ENCODE data around the gene CREB5. TPM values are rescaled to one million over a fixed set of nuclear protein-coding genes. Genes with fewer than 3 reads are reported as not detected.

CREB5 gene
- total and polyA plus RNA-seq, 2 experiments from 2014 or later: 2.4 to 4.4 TPM

GRCh38 chr7:28738412-28738811 is 326.1 kb downstream of the CREB5 start:
- Histone ChIP-seq H3K4me1 (ENCODE audit: insufficient read depth) (peaks cover 11% of the 10 kb centered on the region), H3K9me2 (ENCODE audit: insufficient read depth) (no peaks in the 10 kb centered on the region), H3K4me3 (no peak overlapping the region), H3K27me3 (ENCODE audit: insufficient read depth) (no peaks in the 10 kb centered on the region), H4K20me1 (replicated peaks; ENCODE audit: insufficient read depth) (no peaks in the 10 kb centered on the region), H3K79me2 (replicated peaks; ENCODE audit: insufficient read depth) (no peaks in the 10 kb centered on the region), H3K4me2 (no peak overlapping the region), H3K27ac (ENCODE audit: low read depth) (no peak overlapping the region), H3K36me3 (ENCODE audit: insufficient read depth) (no peaks in the 10 kb centered on the region), H3F3A (replicated peaks; ENCODE audit: low read depth) (no peaks in the 10 kb centered on the region), H2AFZ (no peak overlapping the region)
- DNase-seq (ENCODE audit: low spot score): no peak
- Mint-ChIP-seq H3K4me1 (peaks cover 19% of the 10 kb centered on the region), H3K27ac (no peak overlapping the region), H3K36me3 (ENCODE audit: low read depth) (no peaks in the 10 kb centered on the region), H3K9me3 (no peaks in the 10 kb centered on the region), H3K4me3 (no peak overlapping the region), H3K27me3 (ENCODE audit: insufficient read depth, low read depth, poor library complexity) (peaks cover 1% of the 10 kb centered on the region)
- ATAC-seq: no peak
- TF ChIP-seq ETS1 (IDR thresholded peaks at IDR 0.05) (no peak), JUNB (IDR thresholded peaks at IDR 0.05; ENCODE audit: unreplicated experiment) (no peak), ZNF331 (CRISPR knock-in tag; IDR thresholded peaks at IDR 0.05; ENCODE audit: low read depth) (no peak), CREB1 (CRISPR knock-in tag; IDR thresholded peaks at IDR 0.05; ENCODE audit: low read depth) (no peak), ZNF462 (CRISPR knock-in tag; IDR thresholded peaks at IDR 0.05) (no peak), CTCF (conservative IDR thresholded peaks at IDR 0.05; ENCODE audit: low read depth in 2 of 2) (no peak), POLR2AphosphoS5 (IDR thresholded peaks at IDR 0.05; ENCODE audit: low read depth) (no peak), REST (IDR thresholded peaks at IDR 0.05; ENCODE audit: unreplicated experiment) (no peak), EZH2phosphoT487 (IDR thresholded peaks at IDR 0.05; ENCODE audit: unreplicated experiment) (no peak), STAT1 (IDR thresholded peaks at IDR 0.05; ENCODE audit: unreplicated experiment) (no peak), NANOG (IDR thresholded peaks at IDR 0.05; ENCODE audit: borderline replicate concordance) (no peak), EZH2 (IDR thresholded peaks at IDR 0.05; ENCODE audit: low read depth, unreplicated experiment) (no peak)
